T1000 (cell line): ENCODE data around the gene GPATCH1.

Experiments used
- DNase-seq: peaks from one replicate; lab custom pipeline; 2025; ENCODE audit warnings: mixed read lengths; lab: John Stamatoyannopoulos, UW

Gene GPATCH1

DNA sequence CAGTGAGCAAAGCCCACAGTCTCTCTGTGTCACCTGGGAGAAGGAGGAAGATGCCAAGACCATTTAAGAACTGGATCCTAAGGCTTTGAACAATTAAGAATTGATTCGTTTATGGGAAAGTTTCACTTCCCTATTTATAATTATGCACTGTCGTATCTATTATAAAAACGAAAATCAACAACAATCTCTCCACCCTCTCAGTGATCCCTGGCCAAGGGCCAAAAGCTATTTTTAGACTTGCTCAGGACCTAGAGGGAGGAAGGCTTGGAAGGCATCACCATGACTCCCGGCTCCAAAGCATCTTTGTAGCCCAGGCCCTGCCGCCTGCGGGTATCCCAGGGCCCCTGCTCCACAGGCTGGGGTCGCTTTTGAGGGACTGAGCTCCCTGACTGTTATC lies 17.6 kb upstream of the GPATCH1 start:
- no peak for DNase-seq

DNA sequence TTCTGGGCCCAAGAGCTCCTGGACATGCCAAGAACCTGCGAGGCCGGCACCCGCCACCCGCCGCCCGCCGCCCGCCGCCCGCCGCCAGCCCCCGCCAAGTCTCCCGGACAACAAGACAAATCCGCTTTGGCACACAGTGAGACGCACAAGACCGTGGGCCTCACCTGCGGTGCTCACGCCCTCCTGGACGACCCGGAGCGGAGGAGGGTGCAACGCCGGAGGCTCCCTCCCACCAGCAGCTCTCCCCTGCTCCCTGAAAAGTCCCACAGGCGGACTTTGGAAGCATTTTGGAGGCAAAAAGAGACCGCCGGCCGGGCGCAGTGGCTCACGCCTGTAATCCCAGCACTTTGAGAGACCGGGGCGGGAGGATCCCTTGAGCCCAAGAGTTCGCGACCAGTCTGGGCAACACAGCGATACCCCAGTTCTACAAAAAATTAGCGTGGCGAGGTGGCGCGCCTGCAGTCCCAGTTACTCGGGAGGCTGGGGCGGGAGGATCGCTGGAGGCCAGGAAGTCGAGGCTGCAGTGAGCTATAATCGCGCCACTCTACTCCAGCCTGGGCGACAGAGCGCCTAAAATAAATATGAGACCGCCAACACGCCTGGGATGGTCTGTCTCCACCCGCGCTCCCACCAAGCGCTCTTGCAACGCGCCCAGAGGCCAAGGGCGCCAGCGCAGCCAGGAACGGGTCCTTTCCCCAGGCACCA lies 17.1 kb upstream of the GPATCH1 start:
- no peak for DNase-seq

DNA sequence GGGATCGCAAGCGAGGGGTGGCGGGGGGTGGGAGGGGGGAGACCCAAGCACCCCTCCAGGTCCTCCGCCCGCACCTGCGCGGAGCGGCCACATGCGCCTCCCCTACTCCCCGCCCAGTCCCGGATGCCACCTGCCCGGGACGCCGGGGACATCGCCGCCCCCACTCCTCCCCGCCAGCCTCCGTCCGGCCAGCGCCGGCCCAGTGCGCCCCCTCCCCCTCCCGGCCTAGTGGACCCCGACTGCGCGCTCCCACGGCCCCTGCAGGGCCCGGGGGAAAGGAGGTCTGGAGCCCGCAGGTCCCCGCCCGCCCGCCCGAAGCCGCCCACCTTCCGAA lies 16.6 kb upstream of the GPATCH1 start:
- no peak for DNase-seq

DNA sequence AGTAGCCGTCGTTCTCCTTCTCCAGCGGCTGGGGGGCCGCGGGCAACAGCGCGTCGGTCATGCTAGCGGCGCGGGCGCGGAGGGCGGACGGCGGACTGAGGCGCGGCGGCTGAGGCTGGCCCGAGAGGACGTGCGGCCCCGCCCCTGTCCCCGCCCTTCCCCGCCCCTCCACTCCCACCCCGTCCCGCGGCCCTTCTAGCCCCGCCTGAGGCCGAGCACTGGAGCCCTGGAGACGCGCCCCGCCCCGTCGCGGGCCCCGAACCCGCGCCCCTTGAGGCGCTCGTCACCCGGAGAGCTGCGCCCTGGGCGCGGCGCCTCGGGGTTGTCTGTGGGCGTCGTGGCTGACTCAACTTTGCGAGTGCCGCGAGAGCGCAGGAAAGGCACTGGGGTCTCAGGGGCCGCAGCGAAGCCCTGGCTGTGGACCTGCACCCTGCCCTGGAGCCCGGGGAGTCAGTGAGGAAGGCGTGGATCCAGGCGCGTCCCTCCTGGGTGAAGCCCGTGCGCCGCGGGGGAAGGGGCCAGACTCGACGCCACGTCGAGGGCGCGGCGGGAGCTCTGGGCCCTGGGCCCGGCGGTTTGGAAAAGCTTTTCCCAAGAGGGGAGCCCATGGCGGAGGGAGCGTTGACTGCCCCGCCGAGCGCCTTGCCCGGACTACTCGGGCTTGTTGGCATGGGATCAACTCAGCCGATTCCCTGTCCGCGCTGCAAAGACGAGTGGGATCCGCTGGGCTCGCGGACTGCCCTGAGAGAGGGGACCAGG lies 16.0 kb upstream of the GPATCH1 start, which contains the start of gene RHPN2:
RHPN2 (minus strand) TSS at position 97 of the 759 bp plus-strand sequence; CDS start at position 61, 36 bp downstream.
- DNase-seq, result peak; percentile 83

DNA sequence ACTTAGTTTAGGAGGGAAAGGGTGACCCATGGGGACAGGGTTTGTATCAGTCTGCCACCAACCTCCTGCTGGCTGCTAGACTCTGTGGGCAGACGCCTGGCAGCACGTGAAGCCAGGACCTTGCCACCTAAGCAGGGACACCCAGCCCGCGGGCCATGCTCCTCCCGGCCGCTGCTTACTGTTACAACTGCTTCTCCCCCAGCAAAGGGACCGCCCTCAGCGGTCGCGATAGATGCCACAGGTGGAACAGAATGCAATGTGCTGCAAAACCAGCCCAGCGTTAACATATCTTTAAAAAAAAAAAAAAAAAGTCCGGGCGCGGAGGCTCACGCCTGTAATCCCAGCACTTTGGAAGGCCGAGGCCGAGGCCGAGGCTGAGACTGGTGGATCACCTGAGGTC lies 14.4 kb upstream of the GPATCH1 start:
- no peak for DNase-seq

DNA sequence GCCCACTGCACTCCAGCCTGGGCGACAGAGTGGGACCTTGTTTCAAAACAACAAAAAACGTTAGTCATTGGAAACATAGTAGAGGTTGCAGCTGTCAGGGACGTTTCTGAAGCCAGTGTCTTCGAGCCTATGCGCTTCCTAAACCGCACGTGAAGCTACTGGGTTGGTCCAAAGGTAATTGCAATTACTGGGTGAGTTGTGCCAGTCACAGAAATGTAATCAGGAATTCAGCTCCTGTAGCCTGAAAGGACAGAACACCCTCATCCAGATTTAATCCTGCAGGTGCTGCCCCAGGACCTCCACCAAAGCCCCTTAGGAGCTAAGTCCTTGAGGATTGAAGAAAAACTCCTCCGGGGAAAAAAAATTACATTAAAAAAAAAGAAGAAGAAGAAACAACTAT lies 13.9 kb upstream of the GPATCH1 start:
- DNase-seq, result no peak

DNA sequence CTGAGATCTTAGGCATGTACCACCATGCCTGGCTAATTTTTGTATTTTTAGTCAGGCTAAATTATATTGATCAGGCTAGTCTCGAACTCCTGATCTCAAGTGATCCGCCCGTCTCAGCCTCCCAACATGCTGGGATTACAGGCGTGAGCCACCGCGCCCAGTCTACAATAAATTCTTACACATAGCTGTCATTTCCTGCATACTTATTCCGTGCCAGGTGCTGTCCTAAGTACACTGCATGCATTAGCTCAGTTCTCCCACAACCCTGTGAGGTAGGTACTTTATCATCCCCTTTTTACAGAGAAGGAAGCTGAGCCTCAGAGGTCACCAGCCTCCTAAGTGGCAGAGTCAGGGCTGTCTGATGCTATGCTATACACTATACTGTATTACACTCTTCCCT lies 9.1 kb upstream of the GPATCH1 start:
- no peak for DNase-seq

DNA sequence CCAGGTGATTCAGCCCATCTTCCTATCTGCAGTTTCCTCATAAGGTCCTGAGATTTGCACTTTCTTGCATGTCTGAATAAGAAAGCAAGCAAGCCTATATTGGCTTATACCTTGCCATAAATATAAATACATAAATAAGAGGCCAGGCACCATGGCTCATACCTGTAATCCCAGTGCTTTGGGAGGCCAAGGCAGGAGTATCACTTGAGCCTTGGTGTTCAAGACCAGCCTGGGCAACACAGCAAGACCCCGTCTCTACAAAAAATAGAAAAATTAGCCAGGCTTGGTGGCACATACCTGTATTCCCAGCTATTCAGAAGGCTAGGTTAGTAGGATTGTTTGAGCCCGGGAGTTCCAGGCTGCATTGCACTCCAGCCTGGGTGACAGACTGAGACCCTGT lies 5.5 kb upstream of the GPATCH1 start:
- no peak for DNase-seq

DNA sequence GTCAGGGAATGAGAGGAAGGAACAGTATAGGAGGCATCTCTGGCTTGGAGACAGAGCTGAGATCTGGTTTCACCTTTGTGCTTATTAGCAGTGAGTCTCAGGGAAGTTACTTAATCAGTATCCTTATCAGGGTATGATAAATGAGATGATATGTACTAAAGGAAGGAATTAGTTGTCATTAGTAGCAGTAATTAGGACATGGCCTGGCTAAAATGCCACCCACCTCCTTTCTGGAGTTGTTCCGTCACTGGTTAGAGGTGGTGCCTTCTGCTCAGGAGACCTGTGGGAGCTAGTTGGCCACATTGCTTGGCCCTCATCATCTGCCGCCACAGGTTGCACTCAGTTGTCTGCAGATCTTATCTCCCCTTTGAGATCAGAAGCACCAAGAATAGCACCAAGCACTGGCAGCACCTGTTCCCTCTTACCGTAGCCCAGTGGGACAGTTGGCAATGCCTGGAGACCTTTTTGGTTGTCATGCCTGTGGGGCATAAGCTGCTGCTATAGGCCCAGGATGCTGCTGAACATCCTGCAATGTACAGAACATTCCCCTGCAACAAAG lies 4.7 kb downstream of the GPATCH1 start:
- no peak for DNase-seq

DNA sequence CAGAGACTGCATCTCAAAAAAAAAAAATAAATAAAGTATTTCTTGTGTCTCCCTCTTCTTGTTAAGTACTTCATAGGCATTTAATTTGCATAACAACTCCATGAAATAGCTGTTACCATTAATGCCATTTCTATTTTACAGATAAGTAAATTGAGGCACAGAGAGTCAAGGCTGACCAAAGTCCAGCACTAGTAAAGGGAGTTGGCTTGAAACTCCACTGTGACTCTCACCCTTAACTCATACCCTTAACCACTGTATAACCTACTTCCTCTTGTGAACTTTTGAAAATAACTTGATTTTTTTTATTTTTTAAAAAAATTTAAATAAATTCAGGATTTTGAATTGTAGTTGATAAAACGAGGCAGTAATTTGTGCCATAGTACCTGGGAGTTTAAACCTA lies 6.0 kb downstream of the GPATCH1 start:
- DNase-seq, result no peak

DNA sequence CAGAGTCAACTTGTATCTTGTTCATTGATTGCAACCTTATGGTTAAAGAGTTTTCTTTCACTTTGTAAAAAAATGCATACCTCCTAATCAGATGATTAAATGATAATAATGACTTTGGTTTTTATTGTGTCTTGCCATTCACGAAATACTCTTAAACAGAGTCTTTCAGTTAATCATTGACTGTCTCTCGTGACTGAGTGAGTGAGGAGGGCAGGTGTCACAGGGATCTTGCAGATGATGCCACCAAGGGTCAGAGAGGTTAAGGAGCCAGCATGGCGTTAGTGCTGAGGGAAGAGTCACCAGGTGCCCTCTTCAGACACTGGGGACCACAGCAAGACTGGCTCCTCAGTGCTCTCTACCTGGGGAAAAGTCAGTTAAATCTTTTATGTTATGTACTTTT lies 8.0 kb downstream of the GPATCH1 start:
- DNase-seq, result no peak

DNA sequence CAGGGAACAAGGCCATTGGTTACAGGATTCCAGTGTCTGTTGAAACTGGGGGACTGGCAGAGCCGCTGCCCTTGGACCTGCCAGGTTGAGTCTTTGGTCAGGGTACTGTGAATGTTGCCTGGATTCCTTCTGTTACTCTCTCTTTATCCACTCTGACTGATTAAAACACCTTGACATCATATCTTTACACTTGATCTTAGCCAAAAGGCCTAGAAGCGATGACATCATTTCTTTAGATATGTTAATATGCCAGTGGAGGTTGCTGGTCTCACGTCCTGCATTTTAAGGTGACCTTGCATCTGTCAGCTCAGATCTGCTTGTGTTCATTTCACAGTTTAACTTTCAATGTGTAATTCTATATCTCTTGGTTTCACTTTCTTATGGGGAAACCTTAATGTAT lies 9.2 kb downstream of the GPATCH1 start:
- no peak for DNase-seq

DNA sequence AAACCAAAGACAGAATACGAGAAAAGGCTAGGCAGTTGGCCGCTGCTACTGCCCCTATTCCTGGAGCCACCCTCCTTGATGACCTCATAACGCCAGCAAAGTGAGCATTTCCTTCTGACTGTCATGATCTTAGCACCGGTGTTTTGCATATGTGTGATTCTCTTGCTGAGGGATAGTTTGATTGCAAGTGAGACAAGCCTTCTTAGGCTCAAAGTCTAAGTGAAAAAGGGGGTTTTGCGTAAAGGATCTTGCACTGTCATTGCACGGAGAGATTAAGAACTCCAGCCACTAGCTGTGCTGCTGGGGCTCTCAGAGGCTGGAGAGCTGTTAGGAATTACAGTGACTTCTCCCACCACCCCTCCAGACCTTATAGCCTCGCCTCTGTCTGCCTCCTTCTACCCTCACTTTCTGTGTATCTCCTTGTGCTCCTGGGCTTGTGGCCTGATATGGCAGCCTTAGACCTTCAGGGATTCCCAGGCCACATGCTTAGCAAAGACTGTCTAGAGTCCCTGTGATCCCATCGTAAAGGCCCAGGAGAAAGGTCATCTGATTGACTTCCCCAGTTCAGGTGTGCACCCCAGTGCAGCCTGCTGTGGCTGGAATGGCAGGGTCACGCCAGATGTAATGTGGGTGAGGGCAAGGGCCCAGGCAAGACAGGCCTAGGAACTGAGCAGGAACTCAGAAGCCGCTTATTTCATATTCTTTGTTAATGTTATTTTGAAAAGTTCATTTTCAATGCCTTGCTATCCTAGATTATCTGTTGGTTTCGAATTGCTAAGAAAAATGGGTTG lies 12.6 kb downstream of the GPATCH1 start:
- DNase-seq, result no peak

DNA sequence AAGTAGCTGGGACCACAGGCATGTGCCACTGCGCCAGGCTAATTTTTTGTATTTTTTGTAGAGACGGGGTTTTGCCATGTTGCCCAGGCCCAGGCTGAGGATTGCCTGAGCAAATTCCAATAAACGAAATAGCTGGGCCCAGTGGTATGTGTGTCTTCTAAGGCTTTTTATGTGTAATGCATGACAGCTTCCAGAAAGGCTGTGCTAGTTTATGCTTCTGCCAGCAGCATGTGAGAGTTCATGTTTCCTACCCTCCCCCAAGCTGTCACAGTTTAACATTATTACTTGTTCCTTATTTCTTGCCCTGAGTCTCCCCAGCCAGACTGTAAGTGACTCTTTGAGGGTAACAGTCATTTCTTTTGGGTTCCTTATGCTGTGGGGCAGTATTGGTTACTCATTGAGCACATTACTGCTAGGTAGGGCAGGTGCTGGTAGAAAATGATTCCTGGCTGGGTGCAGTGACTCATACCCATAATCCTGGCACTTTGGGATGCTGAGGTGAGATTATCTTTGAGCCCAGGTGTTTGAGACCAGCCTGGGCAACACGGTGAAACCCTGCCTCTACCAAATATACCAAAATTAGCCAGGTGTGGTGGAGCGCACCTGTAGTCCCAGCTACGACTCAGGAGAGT lies 13.6 kb downstream of the GPATCH1 start:
- DNase-seq, result no peak

DNA sequence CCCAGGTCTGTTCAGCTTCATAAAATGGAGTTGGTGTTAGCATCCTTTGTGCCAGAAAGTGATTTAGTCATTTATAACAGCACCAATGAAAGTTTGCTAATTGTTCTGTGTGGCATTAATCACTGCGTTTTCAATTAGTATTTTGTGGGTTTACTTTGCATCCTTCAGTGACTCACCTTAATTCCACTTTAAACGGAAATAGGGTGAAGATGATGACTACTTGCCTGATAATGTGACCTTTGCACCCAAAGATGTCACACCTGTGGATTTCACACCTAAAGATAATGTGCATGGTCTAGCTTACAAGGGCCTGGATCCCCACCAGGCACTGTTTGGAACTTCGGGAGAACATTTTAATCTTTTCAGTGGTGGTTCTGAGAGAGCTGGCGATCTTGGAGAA lies 15.0 kb downstream of the GPATCH1 start:
- DNase-seq, result no peak

DNA sequence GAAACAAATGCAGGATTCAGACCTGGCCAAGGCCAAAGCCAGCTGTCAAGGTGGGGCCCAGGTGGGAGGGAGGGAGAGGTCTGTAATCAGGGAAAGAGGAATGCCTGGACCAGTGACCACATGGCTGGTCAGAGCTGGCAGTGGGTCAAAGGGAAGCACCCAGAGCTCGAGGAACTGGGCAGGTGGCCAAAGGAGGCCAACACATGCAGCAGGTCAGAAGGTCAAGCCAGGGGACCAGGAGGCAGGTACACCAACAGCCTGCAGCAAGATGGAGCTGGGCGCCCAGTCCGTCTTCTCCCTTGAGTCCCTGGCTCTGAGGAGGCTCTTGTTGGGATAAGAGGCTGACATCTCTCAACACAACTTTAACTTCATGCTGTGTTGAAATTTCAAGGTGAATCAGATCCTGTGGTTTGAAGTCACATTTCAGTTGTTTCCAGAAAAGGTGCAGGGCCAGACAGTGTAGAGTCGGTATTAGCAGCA lies 17.1 kb downstream of the GPATCH1 start:
- no peak for DNase-seq

DNA sequence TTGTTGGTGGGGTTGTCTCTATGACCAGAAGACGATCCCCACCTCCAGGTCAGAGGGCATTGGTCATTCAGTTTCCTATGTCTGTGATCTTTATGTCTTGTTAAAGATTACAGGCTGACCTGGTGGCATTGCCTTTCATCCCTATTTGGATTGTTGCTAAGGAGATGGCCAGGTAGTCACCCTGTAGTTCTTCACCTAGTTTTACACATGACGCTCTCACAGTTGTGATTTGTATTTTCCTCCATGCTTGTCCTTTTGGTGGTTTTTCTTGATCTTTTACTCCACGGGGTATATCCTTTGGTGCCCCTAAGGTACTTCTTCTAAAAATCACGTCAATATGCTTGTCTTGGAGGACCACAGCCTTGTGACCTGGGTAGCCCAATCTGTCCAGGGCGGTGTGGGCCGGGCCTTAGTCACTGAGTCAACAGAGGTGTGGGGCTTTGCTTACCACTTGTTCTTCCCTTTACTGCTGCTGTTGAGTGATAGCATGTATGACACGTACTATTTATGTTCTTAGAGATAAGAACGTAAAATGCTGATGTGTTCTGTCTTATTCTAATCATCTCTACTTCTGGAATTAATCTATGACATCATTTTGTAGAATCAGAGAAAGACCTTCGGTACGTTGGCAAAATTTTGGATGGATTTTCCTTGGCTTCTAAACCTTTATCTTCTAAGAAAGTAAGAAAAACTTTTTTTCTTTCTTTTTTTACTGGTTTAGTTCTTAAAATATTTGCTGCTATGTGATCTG lies 20.1 kb downstream of the GPATCH1 start:
- DNase-seq, result no peak

DNA sequence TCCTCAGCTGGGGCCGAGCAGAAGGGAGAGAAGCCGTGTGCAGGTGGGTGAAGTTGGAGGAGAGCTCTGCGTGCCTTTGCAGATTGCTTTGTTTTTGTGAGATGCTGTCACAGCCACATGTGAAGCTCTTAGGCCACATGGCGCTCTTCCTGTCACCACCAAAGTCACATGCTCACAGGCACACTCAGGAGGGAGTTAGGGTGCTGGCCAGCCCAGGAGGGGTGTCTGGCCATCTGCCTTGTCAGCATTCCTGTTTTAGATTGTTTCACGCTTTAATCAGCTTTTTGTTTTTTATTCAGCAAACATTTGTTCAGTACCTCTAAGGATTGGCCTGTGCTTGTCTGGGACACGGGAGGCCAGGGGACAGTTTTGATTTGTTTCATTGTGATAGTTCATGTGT lies 21.9 kb downstream of the GPATCH1 start:
- no peak for DNase-seq

DNA sequence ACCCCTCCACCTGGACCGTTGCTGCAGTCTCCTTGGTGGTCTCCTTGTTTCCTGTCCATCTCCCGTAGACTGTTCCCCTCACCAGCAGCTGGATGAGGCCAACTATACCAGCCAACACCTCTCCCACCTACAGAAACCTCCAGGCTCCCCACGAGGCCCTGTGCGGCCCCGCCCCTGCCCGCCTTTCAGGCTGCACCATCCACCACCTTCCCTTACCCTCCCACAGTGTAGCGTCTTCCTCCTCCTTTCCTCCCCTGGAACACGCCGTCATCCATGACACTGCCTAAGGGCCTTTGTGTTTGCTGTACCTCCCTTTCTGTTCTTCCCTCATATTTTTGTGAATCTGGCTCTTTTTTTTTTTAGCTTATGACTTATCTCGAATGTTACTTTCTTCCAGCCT lies 27.2 kb downstream of the GPATCH1 start:
- no peak for DNase-seq

DNA sequence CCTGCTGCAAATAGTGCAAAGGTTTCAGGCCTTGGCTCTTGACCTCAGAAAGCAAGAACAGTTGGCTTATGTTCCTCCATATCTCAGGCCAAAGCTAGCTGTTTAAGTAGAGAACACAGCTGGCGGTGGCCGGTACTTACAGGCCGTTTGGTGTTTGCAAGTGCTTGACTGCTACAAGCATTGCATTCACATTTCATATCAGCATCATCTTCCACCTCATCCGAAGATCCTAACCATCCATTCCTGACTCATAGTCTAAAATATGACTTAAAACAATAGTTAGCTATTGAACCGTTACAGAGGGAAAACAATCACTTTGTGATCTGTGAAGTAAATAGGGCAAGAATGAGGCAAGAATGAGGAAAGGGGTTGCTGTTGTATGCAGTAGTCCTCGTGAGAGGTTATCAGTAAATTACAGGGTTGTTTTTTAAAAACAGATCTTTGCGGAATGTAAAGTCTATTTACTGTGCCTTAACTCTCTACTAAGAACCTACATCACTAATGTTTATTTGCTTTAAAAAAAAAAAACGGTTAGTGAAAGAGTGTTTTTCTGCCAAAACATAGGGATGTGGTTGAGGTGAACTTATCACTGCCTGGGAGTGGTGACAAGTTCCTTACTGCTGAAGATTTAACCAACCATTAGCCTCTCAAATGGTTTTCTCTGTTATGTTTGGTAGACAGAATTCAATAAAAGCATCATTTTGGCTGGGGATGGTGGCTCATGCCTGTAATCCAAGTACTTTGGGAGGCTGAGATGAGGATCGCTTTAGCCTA lies 29.3 kb downstream of the GPATCH1 start:
- no peak for DNase-seq

DNA sequence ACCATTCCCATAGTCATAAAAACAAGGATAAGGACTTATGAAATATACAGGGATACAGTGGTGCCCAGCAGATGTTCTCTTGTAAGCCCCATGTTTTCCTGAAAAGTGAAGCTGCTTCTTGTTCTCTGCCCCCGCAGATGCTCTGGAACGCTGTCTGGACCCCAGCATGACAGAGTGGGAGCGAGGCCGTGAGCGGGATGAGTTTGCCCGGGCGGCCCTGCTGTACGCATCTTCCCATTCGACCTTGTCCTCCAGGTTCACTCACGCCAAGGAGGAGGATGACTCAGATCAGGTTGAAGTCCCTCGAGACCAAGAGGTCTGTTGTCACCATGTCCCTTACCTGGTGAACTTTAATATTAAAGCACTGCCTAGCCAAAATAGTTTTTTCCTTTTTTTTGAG lies 30.6 kb downstream of the GPATCH1 start:
- DNase-seq, result no peak
